MM.1S (cell line): ENCODE data around the gene LILRA1.
"Not testable (repeated sequence)": the region's sequence is repeated elsewhere in the genome, so short reads cannot be mapped to it uniquely, and the experiment has no call there.

Experiments used
- CTCF ChIP-seq: fragments of 300-600 bp; sonication (generic); IDR thresholded peaks from 2 replicates; pipeline ENCODE4 v1.5.1; 2016; ENCODE audit warnings: antibody characterized with exemption, low read length, mixed read lengths
- EZH2 ChIP-seq: fragments of 300-600 bp; sonication (generic); optimal IDR thresholded peaks from 2 replicates; pipeline ENCODE3; 2017; ENCODE audit warnings: low read depth, mild to moderate bottlenecking, antibody characterized with exemption, low read length, mixed read lengths
- EZH2phosphoT487 ChIP-seq: fragments of 300-600 bp; sonication (generic); IDR thresholded peaks from 2 replicates; pipeline ENCODE4 v1.6.1; 2018; ENCODE audit warnings: antibody characterized with exemption, low read length

- not testable (repeated sequence) for TF ChIP-seq CTCF, EZH2, EZH2phosphoT487
These were observed 39.1 kb downstream of the LILRA1 start for GRCh38 chr19:54632517-54632916.
